AG09309 (cell line): Measurements from ENCODE around the gene PTPRM.

Source experiments
- DNase-seq: peaks from one replicate; pipeline ENCODE4 v3.0.0-alpha.2; 2010; ENCODE audit warnings: low read depth
- H3K4me3 ChIP-seq: 2 replicates; pipeline ENCODE4 v1.5.1; 2011; ENCODE audit warnings: mild to moderate bottlenecking, low read depth, low read length, moderate library complexity; ENCODE audit not compliant: control insufficient read depth
- TF ChIP-seq, protein P1 (sequence below): IDR thresholded peaks from 2 replicates; pipeline ENCODE4 v1.5.1; 2011; ENCODE audit warnings: mild to moderate bottlenecking, low read depth, low read length, inconsistent platforms; ENCODE audit not compliant: insufficient read depth, control insufficient read depth; ENCODE audit errors: missing control alignments

The PTPRM gene

GRCh38 chr18:7696780-7697179, 129.7 kb downstream of the PTPRM start:
- DNase-seq, result no peak
- TF ChIP-seq, protein P1, sequence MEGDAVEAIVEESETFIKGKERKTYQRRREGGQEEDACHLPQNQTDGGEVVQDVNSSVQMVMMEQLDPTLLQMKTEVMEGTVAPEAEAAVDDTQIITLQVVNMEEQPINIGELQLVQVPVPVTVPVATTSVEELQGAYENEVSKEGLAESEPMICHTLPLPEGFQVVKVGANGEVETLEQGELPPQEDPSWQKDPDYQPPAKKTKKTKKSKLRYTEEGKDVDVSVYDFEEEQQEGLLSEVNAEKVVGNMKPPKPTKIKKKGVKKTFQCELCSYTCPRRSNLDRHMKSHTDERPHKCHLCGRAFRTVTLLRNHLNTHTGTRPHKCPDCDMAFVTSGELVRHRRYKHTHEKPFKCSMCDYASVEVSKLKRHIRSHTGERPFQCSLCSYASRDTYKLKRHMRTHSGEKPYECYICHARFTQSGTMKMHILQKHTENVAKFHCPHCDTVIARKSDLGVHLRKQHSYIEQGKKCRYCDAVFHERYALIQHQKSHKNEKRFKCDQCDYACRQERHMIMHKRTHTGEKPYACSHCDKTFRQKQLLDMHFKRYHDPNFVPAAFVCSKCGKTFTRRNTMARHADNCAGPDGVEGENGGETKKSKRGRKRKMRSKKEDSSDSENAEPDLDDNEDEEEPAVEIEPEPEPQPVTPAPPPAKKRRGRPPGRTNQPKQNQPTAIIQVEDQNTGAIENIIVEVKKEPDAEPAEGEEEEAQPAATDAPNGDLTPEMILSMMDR, result no peak
- H3K4me3 ChIP-seq, result no peak overlapping the region

GRCh38 chr18:7697306-7697705, 130.2 kb downstream of the PTPRM start:
- TF ChIP-seq, protein P1, result no peak
- DNase-seq, result no peak

DNA sequence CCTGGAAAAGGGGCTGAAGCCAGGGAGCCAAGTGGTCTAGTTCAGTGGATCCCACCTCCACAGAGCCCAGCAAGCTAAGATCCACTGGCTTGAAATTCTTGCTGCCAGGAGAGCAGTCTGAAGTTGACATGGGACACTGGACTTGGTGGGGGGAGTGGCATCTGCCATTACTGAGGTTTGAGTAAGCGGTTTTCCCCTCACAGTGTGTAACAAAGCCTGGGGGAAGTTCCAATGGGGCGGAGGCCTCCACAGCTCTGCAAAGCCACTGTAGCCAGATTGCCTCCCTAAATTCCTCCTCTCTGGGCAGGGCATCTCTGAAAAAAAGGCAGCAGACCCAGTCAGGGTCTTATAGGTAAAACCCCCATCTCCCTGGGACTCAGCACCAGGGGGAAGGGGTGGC, 144.4 kb downstream of the PTPRM start:
- no peak overlapping the region for H3K4me3 ChIP-seq
- TF ChIP-seq, protein P1, result no peak
- no peak for DNase-seq

More at GRCh38 chr18:7697306-7697705, 130.2 kb downstream of the PTPRM start:
- no peak overlapping the region for H3K4me3 ChIP-seq

DNA sequence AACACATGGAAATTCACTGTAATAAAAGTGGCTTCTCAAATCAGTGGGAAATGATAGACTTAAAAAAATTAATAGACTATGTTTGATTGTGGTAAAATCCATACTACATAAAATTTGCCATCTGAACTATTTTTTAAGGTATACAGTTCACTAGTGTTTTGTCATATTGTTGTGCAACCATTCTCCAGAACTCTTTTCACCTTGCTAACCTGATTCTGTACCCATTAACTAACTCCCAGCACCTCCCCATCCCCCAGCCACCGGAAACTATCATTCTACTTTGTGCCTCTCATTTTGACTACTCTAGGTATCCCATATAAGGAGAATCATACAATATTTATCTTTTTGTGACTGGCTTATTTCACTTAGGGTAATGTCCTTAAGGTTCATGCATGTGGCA, 153.3 kb downstream of the PTPRM start:
- no peak overlapping the region for H3K4me3 ChIP-seq
- DNase-seq, result no peak
- TF ChIP-seq, protein P1, result no peak

DNA sequence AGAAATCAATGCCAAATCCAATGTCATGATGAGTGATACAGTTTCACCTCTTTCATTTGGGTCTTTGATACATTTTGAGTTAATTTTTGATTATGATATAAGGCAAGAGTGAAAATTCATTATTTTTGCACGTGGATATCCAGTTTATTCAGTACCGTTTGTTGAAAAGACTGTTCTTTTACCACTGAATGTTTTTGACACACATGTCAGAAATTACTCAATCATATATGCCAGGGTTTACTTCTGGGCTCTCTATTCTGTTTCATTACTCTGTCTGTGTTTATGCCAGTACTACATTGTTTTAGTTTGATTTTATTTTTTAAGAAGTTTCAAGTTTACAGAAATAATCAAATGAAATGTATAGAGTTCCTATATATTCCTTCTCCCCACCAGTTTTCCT, 154.4 kb downstream of the PTPRM start:
- DNase-seq, result no peak
- TF ChIP-seq, protein P1, result no peak
- H3K4me3 ChIP-seq, result no peak overlapping the region

DNA sequence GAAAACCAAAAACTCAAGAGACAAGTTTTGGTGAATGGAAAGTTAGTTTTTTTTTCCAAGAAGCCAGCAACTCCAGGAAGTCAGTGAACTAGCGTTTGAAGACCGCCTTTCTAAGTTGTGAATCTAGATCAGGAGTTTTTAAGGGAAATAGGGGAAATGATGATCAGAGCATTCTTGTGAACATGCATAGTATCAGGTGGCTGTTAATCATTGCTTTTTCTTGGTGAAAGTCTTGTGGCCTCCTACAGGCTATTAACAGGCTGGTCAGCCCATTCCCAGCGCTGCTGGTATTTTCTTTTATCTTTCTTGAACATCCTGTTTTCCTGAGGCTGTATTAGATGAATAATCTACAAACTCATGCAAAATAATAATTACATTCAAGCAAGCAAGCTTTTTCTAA, 155.8 kb downstream of the PTPRM start:
- no peak overlapping the region for H3K4me3 ChIP-seq
- DNase-seq, result no peak
- TF ChIP-seq, protein P1, result no peak

DNA sequence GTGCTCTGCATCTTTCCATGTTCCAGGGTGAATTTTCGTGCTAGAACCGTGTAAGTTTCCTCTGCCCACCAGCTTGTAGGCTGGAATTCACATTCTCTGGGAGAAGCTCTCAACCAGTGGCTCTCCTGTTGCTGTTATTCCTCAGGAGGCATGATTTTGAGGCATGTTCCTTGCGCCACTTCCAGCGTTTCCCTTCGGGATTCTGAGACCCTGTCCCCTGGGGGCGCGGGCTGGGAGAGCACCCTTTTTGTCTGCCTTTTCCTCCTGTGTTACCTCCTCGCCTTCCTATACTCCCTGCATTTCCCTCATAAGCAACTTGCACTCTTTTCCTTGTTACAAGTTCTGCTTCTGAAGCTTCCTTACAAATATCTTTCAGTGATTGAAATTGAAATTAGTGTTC, 156.4 kb downstream of the PTPRM start:
- no peak overlapping the region for H3K4me3 ChIP-seq
- no peak for DNase-seq
- TF ChIP-seq, protein P1, result no peak
